ENCODE measurements around the gene DNAH11. TPM values are rescaled to one million over a fixed set of nuclear protein-coding genes. Genes with fewer than 3 reads are reported as not detected.

DNAH11 gene
- polyA plus RNA-seq, 1 donor from 2014 or later, result 0.16 TPM

DNA sequence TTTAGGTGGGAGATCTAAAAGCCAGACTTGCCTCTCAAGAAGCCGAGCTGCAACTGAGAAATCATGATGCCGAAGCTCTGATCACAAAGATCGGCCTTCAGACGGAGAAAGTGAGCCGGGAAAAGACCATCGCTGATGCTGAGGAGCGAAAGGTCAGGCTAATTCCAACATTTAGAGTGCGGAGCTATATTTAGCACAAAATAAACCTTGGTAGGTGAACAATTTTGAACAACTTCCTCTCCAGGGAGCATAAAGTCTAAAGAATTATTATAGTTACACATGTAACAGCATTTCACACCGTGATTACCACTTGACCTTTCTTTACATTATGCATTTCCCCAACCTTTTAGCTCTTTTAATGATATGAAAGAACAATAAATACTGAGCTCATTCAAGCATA lies 236.1 kb downstream of the DNAH11 start:
- TF ChIP-seq RAD21 (conservative IDR thresholded peaks at IDR 0.05), result no peak
- TF ChIP-seq, protein P1, sequence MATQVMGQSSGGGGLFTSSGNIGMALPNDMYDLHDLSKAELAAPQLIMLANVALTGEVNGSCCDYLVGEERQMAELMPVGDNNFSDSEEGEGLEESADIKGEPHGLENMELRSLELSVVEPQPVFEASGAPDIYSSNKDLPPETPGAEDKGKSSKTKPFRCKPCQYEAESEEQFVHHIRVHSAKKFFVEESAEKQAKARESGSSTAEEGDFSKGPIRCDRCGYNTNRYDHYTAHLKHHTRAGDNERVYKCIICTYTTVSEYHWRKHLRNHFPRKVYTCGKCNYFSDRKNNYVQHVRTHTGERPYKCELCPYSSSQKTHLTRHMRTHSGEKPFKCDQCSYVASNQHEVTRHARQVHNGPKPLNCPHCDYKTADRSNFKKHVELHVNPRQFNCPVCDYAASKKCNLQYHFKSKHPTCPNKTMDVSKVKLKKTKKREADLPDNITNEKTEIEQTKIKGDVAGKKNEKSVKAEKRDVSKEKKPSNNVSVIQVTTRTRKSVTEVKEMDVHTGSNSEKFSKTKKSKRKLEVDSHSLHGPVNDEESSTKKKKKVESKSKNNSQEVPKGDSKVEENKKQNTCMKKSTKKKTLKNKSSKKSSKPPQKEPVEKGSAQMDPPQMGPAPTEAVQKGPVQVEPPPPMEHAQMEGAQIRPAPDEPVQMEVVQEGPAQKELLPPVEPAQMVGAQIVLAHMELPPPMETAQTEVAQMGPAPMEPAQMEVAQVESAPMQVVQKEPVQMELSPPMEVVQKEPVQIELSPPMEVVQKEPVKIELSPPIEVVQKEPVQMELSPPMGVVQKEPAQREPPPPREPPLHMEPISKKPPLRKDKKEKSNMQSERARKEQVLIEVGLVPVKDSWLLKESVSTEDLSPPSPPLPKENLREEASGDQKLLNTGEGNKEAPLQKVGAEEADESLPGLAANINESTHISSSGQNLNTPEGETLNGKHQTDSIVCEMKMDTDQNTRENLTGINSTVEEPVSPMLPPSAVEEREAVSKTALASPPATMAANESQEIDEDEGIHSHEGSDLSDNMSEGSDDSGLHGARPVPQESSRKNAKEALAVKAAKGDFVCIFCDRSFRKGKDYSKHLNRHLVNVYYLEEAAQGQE (IDR thresholded peaks at IDR 0.05; ENCODE audit: borderline replicate concordance), result no peak
- TF ChIP-seq POLR2AphosphoS5 (IDR thresholded peaks at IDR 0.05), result no peak
- TF ChIP-seq EZH2 (IDR thresholded peaks at IDR 0.05; ENCODE audit: borderline replicate concordance, insufficient read depth, low read length, poor library complexity, severe bottlenecking), result no peak
- no peak for TF ChIP-seq MXI1 (conservative IDR thresholded peaks at IDR 0.05; ENCODE audit: poor library complexity, severe bottlenecking)
- TF ChIP-seq SMC3 (conservative IDR thresholded peaks at IDR 0.05; ENCODE audit: poor library complexity), result no peak
- no peak for TF ChIP-seq TAF1 (IDR thresholded peaks at IDR 0.05; ENCODE audit: low read depth)
- TF ChIP-seq, protein P2, sequence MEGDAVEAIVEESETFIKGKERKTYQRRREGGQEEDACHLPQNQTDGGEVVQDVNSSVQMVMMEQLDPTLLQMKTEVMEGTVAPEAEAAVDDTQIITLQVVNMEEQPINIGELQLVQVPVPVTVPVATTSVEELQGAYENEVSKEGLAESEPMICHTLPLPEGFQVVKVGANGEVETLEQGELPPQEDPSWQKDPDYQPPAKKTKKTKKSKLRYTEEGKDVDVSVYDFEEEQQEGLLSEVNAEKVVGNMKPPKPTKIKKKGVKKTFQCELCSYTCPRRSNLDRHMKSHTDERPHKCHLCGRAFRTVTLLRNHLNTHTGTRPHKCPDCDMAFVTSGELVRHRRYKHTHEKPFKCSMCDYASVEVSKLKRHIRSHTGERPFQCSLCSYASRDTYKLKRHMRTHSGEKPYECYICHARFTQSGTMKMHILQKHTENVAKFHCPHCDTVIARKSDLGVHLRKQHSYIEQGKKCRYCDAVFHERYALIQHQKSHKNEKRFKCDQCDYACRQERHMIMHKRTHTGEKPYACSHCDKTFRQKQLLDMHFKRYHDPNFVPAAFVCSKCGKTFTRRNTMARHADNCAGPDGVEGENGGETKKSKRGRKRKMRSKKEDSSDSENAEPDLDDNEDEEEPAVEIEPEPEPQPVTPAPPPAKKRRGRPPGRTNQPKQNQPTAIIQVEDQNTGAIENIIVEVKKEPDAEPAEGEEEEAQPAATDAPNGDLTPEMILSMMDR (IDR thresholded peaks at IDR 0.05; ENCODE audit: poor library complexity, severe bottlenecking), result no peak
- no peak for TF ChIP-seq EP300 (conservative IDR thresholded peaks at IDR 0.05; ENCODE audit: poor library complexity, severe bottlenecking)
- Histone ChIP-seq H3K27ac (ENCODE audit: low read length) (peak overlapping the region; percentile 0), H4K20me1 (ENCODE audit: insufficient read depth) (no peaks in the 10 kb centered on the region), H3K4me2 (ENCODE audit: low read length) (no peak overlapping the region), H3K9me3 (ENCODE audit: low read length) (no peaks in the 10 kb centered on the region), H3K9me2 (ENCODE audit: insufficient read depth, low read length) (no peaks in the 10 kb centered on the region), H3F3A (ENCODE audit: insufficient read depth, low read length, poor library complexity, severe bottlenecking) (no peaks in the 10 kb centered on the region), H3K4me3 (ENCODE audit: low read length) (no peak overlapping the region), H3K27me3 (ENCODE audit: insufficient read depth, low read depth, low read length) (no peaks in the 10 kb centered on the region), H2AFZ (ENCODE audit: low read depth, low read length) (no peak overlapping the region), H3K9ac (ENCODE audit: low read length) (no peak overlapping the region), H3K79me2 (replicated peaks; ENCODE audit: insufficient read depth, low read length) (no peaks in the 10 kb centered on the region), H3K36me3 (ENCODE audit: insufficient read depth, low read length) (no peaks in the 10 kb centered on the region)

DNA sequence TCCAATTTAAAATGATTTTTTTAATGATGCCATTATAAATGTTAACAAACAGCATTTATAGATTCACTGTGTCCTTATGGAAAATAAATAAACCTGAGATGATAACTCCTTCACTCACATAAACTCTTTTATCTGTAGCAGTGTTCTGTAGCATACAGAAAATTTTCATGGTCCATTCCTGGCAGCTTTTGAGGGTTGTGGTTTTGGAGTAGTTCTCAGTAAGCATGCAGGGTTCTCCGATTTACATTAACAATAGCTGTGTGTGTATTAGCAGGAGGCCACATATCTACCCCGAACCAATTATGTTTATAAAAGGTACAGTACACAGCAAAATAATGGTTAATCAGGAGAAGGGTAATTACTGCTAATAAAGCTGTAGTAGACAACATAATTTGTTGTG lies 240.2 kb downstream of the DNAH11 start:
- Histone ChIP-seq H3K27me3 (ENCODE audit: insufficient read depth, low read depth, low read length) (no peaks in the 10 kb centered on the region), H3K9ac (ENCODE audit: low read length) (no peak overlapping the region), H3K27ac (ENCODE audit: low read length) (no peak overlapping the region), H3K9me3 (ENCODE audit: low read length) (no peaks in the 10 kb centered on the region), H2AFZ (ENCODE audit: low read depth, low read length) (no peak overlapping the region), H3K4me3 (ENCODE audit: low read length) (no peak overlapping the region), H3K36me3 (ENCODE audit: insufficient read depth, low read length) (no peaks in the 10 kb centered on the region), H4K20me1 (ENCODE audit: insufficient read depth) (no peaks in the 10 kb centered on the region), H3K79me2 (replicated peaks; ENCODE audit: insufficient read depth, low read length) (no peaks in the 10 kb centered on the region), H3F3A (ENCODE audit: insufficient read depth, low read length, poor library complexity, severe bottlenecking) (no peaks in the 10 kb centered on the region), H3K9me2 (ENCODE audit: insufficient read depth, low read length) (no peaks in the 10 kb centered on the region), H3K4me2 (ENCODE audit: low read length) (no peak overlapping the region)
- no peak for TF ChIP-seq SMC3 (conservative IDR thresholded peaks at IDR 0.05; ENCODE audit: poor library complexity)
- no peak for TF ChIP-seq EP300 (conservative IDR thresholded peaks at IDR 0.05; ENCODE audit: poor library complexity, severe bottlenecking)
- no peak for TF ChIP-seq POLR2AphosphoS5 (IDR thresholded peaks at IDR 0.05)
- no peak for TF ChIP-seq TAF1 (IDR thresholded peaks at IDR 0.05; ENCODE audit: low read depth)
- TF ChIP-seq, protein P2 (IDR thresholded peaks at IDR 0.05; ENCODE audit: poor library complexity, severe bottlenecking), result no peak
- TF ChIP-seq RAD21 (conservative IDR thresholded peaks at IDR 0.05), result no peak
- no peak for TF ChIP-seq EZH2 (IDR thresholded peaks at IDR 0.05; ENCODE audit: borderline replicate concordance, insufficient read depth, low read length, poor library complexity, severe bottlenecking)
- no peak for TF ChIP-seq MXI1 (conservative IDR thresholded peaks at IDR 0.05; ENCODE audit: poor library complexity, severe bottlenecking)
- TF ChIP-seq, protein P1 (IDR thresholded peaks at IDR 0.05; ENCODE audit: borderline replicate concordance), result no peak

All from neural cell (in vitro differentiated cells).